GM18907 (cell line): ENCODE results near the gene KLHL21.
"Not testable (repeated sequence)": the region's sequence is repeated elsewhere in the genome, so short reads cannot be mapped to it uniquely, and the experiment has no call there.

Experiments used
- ATAC-seq: cut with Tn5 transposase; IDR thresholded peaks from one replicate; pipeline ENCODE4 v1.9.1; 2021; ENCODE audit warnings: mild to moderate bottlenecking, moderate library complexity; ENCODE audit not compliant: unreplicated experiment

Gene KLHL21

GRCh38 chr1:6585081-6585722 lies 17.5 kb downstream of the KLHL21 start:
- no peak for ATAC-seq

- ATAC-seq = no peak
These were observed 18.3 kb downstream of the KLHL21 start for GRCh38 chr1:6584126-6585080.

DNA sequence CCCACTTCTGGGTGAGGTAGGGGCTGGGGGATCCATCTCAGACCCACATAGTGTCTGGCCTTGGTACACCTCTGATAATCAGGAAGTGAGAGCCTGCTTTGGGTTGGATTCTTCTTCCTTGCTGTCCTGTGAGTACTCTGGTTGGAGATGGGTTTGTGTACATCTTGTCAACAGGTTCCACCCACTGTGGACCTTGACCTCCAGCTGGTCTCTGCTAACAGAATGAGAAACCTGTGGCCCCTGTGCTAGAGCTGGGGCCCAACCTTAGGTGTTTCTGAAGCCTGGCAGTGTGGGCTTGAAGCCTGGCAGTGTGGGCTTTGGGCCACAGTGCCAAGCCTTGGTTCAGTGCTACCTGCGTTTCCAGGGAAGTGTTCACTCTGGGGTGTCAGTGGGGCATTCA lies 20.3 kb downstream of the KLHL21 start:
- ATAC-seq = no peak

- ATAC-seq = no peak
These were observed 20.9 kb downstream of the KLHL21 start for GRCh38 chr1:6581561-6582305.

- ATAC-seq = no peak
These were observed 21.9 kb downstream of the KLHL21 start for GRCh38 chr1:6580593-6581409.

DNA sequence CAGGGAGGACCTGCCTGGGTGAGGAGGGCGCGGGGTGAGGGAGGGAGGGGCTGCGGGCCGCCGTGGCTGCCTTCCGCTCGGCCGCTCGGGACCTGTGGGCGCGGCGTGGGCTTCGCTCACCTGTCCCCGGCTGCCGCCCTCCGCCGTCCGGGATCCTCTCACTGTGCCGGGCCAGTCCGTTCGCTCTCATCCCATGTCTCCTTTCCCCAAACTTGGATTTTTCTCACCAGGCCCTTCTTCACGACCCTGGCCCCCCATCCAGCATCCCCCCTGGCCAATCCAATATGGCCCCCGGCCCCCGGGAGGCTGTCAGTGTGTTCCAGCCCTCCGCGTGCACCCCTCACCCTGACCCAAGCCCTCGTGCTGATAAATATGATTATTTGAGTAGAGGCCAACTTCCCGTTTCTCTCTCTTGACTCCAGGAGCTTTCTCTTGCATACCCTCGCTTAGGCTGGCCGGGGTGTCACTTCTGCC lies 22.5 kb downstream of the KLHL21 start:
- peak; percentile 6 for ATAC-seq

- peak; percentile 94 for ATAC-seq
These were observed 23.1 kb downstream of the KLHL21 start, which contains the start of gene ZBTB48 for GRCh38 chr1:6579374-6580118. TSS of gene ZBTB48 (plus strand) at chr1:6579994. CDS start at chr1:6580610, 616 bp downstream.

- no peak for ATAC-seq
These were observed 23.9 kb downstream of the KLHL21 start for GRCh38 chr1:6578624-6579373.

DNA sequence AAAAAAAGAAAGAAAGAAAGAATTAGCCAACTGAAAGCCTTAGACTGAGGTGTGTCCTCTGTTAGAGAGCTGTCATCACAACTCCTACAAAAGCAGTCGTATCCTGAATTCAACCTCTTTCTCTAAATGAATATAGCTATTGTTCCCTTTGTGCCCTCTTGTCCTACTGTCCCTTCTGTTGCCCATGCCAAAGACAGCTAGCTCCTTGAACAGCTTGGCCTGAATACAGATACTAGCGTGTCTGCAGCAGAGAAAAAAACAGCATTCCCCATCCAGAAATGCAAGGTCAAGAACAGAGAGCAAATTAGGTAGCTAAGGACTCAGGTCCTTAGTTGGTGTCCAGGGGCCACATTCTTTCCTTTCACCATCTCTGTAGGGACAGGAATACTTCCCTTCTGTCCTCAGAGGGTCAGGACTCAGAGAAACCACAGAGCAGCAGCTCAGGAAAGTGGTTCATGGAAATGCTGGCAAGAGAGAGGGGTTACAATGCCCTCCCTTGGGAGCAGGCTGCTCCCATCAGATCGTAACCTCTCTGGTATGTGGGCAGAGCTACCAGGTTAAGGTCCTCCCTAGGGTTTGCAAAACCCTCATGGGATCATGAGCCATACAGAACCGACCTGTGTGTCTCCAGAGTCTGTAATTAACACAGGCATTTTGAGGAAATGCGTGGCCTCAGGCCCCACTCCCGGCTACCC lies 24.7 kb downstream of the KLHL21 start:
- no peak for ATAC-seq

GRCh38 chr1:6574818-6575217 lies 27.9 kb downstream of the KLHL21 start:
- no peak for ATAC-seq

- ATAC-seq = no peak
These were observed 28.5 kb downstream of the KLHL21 start for GRCh38 chr1:6574025-6574620.

- ATAC-seq = no peak
These were observed 29.9 kb downstream of the KLHL21 start for GRCh38 chr1:6572653-6573383.

GRCh38 chr1:6570987-6571386 lies 31.7 kb downstream of the KLHL21 start:
- no peak for ATAC-seq

GRCh38 chr1:6570100-6570499 lies 32.6 kb downstream of the KLHL21 start:
- no peak for ATAC-seq

- ATAC-seq = no peak
These were observed 33.6 kb downstream of the KLHL21 start for GRCh38 chr1:6569033-6569432.

- no peak for ATAC-seq
These were observed 42.4 kb downstream of the KLHL21 start for GRCh38 chr1:6560267-6560666.

- ATAC-seq = not testable (repeated sequence)
These were observed 43.5 kb downstream of the KLHL21 start for GRCh38 chr1:6559161-6559560.
